Uterus (tissue), 2 donors: Measurements from ENCODE around the gene ADAMTS2.

ENCODE experiments used
- POLR2A ChIP-seq, 2 donors: fragments of 450-650 bp; IDR thresholded peaks; one replicate each; pipeline ENCODE4 v1.6.1; 2016; ENCODE audit warnings: antibody characterized with exemption in 2 of 2, mild to moderate bottlenecking in 1 of 2, moderate library complexity in 1 of 2
- TF ChIP-seq, protein P1 (sequence below), 4 experiments: fragments of 200-600 bp in 2 of 4; fragments of 450-650 bp in 2 of 4; sonication (generic) in 2 of 4; IDR thresholded peaks; one replicate each; pipeline ENCODE4 v1.5.1; 2016 to 2019; ENCODE audit warnings: antibody characterized with exemption in 4 of 4, mild to moderate bottlenecking in 2 of 4, moderate library complexity in 1 of 4

DNA sequence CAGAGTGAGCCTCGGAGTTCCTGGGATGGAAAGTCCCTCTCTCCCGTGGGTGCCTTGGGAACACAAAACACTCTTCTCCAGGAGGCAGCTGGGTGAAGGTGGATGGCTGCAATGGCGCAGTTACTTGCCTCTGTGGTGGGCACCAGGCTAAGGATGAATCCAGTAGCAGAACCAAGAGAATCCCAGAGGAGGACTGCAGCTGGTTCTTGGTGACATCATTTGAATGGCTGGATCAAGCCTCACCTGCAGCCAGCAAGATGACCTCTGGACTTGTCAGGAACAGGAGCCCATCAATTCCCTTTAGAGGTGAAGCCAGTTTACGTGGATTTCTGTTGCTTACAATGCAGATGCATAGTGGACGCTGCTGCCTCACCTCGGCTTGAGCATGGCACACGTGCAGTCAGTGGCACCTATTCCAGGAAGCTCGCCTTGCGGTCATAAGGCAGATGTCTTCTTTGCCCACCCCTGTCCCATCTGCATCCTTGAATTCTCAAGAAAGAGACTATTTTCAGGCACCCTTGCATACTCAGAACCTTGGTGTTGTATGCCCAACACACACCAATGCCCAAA lies 34.1 kb upstream of the ADAMTS2 start:
- TF ChIP-seq, protein P1, sequence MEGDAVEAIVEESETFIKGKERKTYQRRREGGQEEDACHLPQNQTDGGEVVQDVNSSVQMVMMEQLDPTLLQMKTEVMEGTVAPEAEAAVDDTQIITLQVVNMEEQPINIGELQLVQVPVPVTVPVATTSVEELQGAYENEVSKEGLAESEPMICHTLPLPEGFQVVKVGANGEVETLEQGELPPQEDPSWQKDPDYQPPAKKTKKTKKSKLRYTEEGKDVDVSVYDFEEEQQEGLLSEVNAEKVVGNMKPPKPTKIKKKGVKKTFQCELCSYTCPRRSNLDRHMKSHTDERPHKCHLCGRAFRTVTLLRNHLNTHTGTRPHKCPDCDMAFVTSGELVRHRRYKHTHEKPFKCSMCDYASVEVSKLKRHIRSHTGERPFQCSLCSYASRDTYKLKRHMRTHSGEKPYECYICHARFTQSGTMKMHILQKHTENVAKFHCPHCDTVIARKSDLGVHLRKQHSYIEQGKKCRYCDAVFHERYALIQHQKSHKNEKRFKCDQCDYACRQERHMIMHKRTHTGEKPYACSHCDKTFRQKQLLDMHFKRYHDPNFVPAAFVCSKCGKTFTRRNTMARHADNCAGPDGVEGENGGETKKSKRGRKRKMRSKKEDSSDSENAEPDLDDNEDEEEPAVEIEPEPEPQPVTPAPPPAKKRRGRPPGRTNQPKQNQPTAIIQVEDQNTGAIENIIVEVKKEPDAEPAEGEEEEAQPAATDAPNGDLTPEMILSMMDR (IDR thresholded peaks at IDR 0.05): no peak
- no peak for TF ChIP-seq POLR2A (IDR thresholded peaks at IDR 0.05)
